ENCODE data around the gene ARHGAP11A. TPM values are rescaled to one million over a fixed set of nuclear protein-coding genes. Genes with fewer than 3 reads are reported as not detected.
"Not testable (repeated sequence)": the region's sequence is repeated elsewhere in the genome, so short reads cannot be mapped to it uniquely, and the experiment has no call there.

ARHGAP11A gene
- 102 TPM for total RNA-seq (2021; ENCODE audit: unreplicated experiment)
- polyA plus RNA-seq (2012) = 43.8 and 48.6 TPM in 2 replicates
- percentile 95 among the genes with signal in this experiment for Bru-seq, nascent RNA
- percentile 96 among the genes with signal in this experiment for BruChase-seq, experiment 1, labeled RNA remaining after a 6-hour chase
- percentile 96 among the genes with signal in this experiment for BruChase-seq, experiment 2, labeled RNA remaining after a 2-hour chase
- long read RNA-seq, full-length matches to known transcripts = 145 of 216 reads
- long read RNA-seq, partial matches to known transcripts = 15 of 216 reads
- long read RNA-seq, other reads (novel, unspliced or antisense) = 56 of 216 reads

- H3K9ac ChIP-seq (ENCODE audit: low read length) = peak within 1 kb of the TSS; percentile 86
- DNase-seq (ENCODE audit: low read depth, low spot score) (peak; percentile 92), ATAC-seq (peak; percentile 86)
- H3K27me3 ChIP-seq (ENCODE audit: insufficient read depth, low read length); CTCF ChIA-PET; POLR2A ChIA-PET; H4K20me1 ChIP-seq (ENCODE audit: insufficient read depth); H3K9me3 ChIP-seq (ENCODE audit: control insufficient read depth in 1 of 2, insufficient read depth in 1 of 2, low read depth in 1 of 2, low read length in 2 of 2); H2AFZ ChIP-seq (ENCODE audit: low read depth, low read length, poor library complexity, severe bottlenecking); intact Hi-C loops (cut with micrococcal nuclease); BruUV-seq (replicated peaks); RAD21 ChIA-PET (ENCODE audit: low non-redundant PET in 1 of 2, low total read pairs in 2 of 2, uncharacterized antibody in 2 of 2, unreplicated experiment in 2 of 2); H3K36me3 ChIP-seq (ENCODE audit: control insufficient read depth in 1 of 2, insufficient read depth in 2 of 2, low read length in 2 of 2); H3K9me2 ChIP-seq (ENCODE audit: insufficient read depth); H3K4me1 ChIP-seq (ENCODE audit: control insufficient read depth in 1 of 2, insufficient read depth in 2 of 2, low read length in 2 of 2): not testable (repeated sequence)
- peak within 1 kb of the TSS; percentile 67 for H3K4me2 ChIP-seq (ENCODE audit: low read length)
- peak; percentile 63 for TF ChIP-seq CEBPB (IDR thresholded peaks at IDR 0.05; ENCODE audit: low read depth)
- peak; percentile 46; the same call in 1 of the 2 replicates for TF ChIP-seq SP1 (IDR thresholded peaks at IDR 0.05; ENCODE audit: low read depth)
- peak; percentile 22; the same call in 1 of the 2 replicates for TF ChIP-seq ELF1 (IDR thresholded peaks at IDR 0.05; ENCODE audit: borderline replicate concordance, low read depth)
- peak; percentile 44 for TF ChIP-seq POLR2A (IDR thresholded peaks at IDR 0.05; ENCODE audit: borderline replicate concordance, extremely low read depth, insufficient read depth, insufficient read length)
- TF ChIP-seq, protein P1, sequence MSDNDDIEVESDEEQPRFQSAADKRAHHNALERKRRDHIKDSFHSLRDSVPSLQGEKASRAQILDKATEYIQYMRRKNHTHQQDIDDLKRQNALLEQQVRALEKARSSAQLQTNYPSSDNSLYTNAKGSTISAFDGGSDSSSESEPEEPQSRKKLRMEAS (IDR thresholded peaks at IDR 0.05) = peak; percentile 66
- H3K79me2 ChIP-seq (ENCODE audit: insufficient read depth, low read length) = peaks cover 50% of the 10 kb centered on the region
- peak within 1 kb of the TSS; percentile 89 for H3K27ac ChIP-seq (ENCODE audit: low read depth, low read length)
- H3K4me3 ChIP-seq (replicated peaks in 1 of 2; ENCODE audit: low read depth in 1 of 2, low read length in 2 of 2) = peak within 1 kb of the TSS; percentile 76
Observed at GRCh38 chr15:32615051-32615870, at the start of gene ARHGAP11A. Gene ARHGAP11A (plus strand): TSS chr15:32615504. CDS start chr15:32616212, 708 bp downstream.

DNA sequence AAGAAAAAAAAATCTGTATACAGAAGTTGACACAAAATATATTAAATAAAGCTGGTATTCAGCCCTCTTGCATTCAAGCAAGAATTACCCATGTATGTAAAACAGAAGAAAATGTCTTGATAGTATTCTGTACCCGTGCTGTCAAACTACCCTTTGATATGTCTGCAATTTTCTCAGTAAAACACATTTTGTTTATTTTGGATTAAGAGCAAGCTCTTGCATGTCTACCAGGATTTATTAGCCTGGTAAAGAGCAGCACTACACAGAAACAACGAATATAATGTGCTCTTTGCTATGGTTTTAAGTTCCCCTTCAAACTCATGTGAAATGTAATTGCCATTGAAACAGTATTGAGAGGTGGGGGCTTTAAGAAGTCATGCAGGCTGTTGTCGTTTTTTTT, 46.3 kb upstream of the ARHGAP11A start:
- RAD21 ChIA-PET (ENCODE audit: low non-redundant PET in 1 of 2, low total read pairs in 2 of 2, uncharacterized antibody in 2 of 2, unreplicated experiment in 2 of 2); DNase-seq (ENCODE audit: low read depth, low spot score); POLR2A ChIA-PET; H3K9me2 ChIP-seq (ENCODE audit: insufficient read depth); H3K9ac ChIP-seq (ENCODE audit: low read length); ATAC-seq; H2AFZ ChIP-seq (ENCODE audit: low read depth, low read length, poor library complexity, severe bottlenecking); intact Hi-C loops (cut with micrococcal nuclease); BruUV-seq (replicated peaks); H3K27me3 ChIP-seq (ENCODE audit: insufficient read depth, low read length); H3K4me2 ChIP-seq (ENCODE audit: low read length); H3K36me3 ChIP-seq (ENCODE audit: control insufficient read depth in 1 of 2, insufficient read depth in 2 of 2, low read length in 2 of 2); H3K9me3 ChIP-seq (ENCODE audit: control insufficient read depth in 1 of 2, insufficient read depth in 1 of 2, low read depth in 1 of 2, low read length in 2 of 2); H3K4me1 ChIP-seq (ENCODE audit: control insufficient read depth in 1 of 2, insufficient read depth in 2 of 2, low read length in 2 of 2); H3K27ac ChIP-seq (ENCODE audit: low read depth, low read length); CTCF ChIA-PET; H3K4me3 ChIP-seq (replicated peaks in 1 of 2; ENCODE audit: low read depth in 1 of 2, low read length in 2 of 2); H3K79me2 ChIP-seq (ENCODE audit: insufficient read depth, low read length); H4K20me1 ChIP-seq (ENCODE audit: insufficient read depth): not testable (repeated sequence)

DNA sequence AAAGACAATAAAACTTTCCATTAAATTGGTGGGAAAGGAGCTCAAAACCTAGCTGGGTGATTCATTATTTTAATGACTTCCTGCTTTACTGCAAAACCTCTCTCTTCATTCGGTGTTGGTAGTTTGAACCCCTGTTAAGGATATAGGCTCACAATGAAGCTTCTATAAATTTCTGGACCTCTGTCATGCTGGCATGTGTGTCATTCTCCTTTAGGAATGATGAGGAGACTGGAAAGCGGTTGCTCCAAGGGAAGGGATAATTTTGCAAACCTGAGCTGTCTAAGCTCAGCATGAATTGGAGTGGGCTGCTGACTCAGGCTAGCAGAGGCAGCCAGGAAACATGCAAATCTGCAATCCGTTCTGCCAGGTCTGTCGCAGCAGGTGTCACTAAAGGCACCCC, 36.8 kb upstream of the ARHGAP11A start:
- H3K27ac ChIP-seq (ENCODE audit: low read depth, low read length); H3K36me3 ChIP-seq (ENCODE audit: control insufficient read depth in 1 of 2, insufficient read depth in 2 of 2, low read length in 2 of 2); H3K4me2 ChIP-seq (ENCODE audit: low read length); H3K4me1 ChIP-seq (ENCODE audit: control insufficient read depth in 1 of 2, insufficient read depth in 2 of 2, low read length in 2 of 2); H3K9me2 ChIP-seq (ENCODE audit: insufficient read depth); CTCF ChIA-PET; BruUV-seq (replicated peaks); POLR2A ChIA-PET; H4K20me1 ChIP-seq (ENCODE audit: insufficient read depth); RAD21 ChIA-PET (ENCODE audit: low non-redundant PET in 1 of 2, low total read pairs in 2 of 2, uncharacterized antibody in 2 of 2, unreplicated experiment in 2 of 2); H3K79me2 ChIP-seq (ENCODE audit: insufficient read depth, low read length); H3K9ac ChIP-seq (ENCODE audit: low read length); intact Hi-C loops (cut with micrococcal nuclease); H3K27me3 ChIP-seq (ENCODE audit: insufficient read depth, low read length); H2AFZ ChIP-seq (ENCODE audit: low read depth, low read length, poor library complexity, severe bottlenecking); H3K9me3 ChIP-seq (ENCODE audit: control insufficient read depth in 1 of 2, insufficient read depth in 1 of 2, low read depth in 1 of 2, low read length in 2 of 2); DNase-seq (ENCODE audit: low read depth, low spot score); ATAC-seq; H3K4me3 ChIP-seq (replicated peaks in 1 of 2; ENCODE audit: low read depth in 1 of 2, low read length in 2 of 2): not testable (repeated sequence)

- intact Hi-C loops (cut with micrococcal nuclease); POLR2A ChIA-PET; DNase-seq (ENCODE audit: low read depth, low spot score); H3K27me3 ChIP-seq (ENCODE audit: insufficient read depth, low read length); H3K9me3 ChIP-seq (ENCODE audit: control insufficient read depth in 1 of 2, insufficient read depth in 1 of 2, low read depth in 1 of 2, low read length in 2 of 2); ATAC-seq; H3K79me2 ChIP-seq (ENCODE audit: insufficient read depth, low read length); H3K27ac ChIP-seq (ENCODE audit: low read depth, low read length); BruUV-seq (replicated peaks); H2AFZ ChIP-seq (ENCODE audit: low read depth, low read length, poor library complexity, severe bottlenecking); H3K4me3 ChIP-seq (replicated peaks in 1 of 2; ENCODE audit: low read depth in 1 of 2, low read length in 2 of 2); H3K9me2 ChIP-seq (ENCODE audit: insufficient read depth); RAD21 ChIA-PET (ENCODE audit: low non-redundant PET in 1 of 2, low total read pairs in 2 of 2, uncharacterized antibody in 2 of 2, unreplicated experiment in 2 of 2); CTCF ChIA-PET; H3K4me1 ChIP-seq (ENCODE audit: control insufficient read depth in 1 of 2, insufficient read depth in 2 of 2, low read length in 2 of 2); H3K9ac ChIP-seq (ENCODE audit: low read length); H3K36me3 ChIP-seq (ENCODE audit: control insufficient read depth in 1 of 2, insufficient read depth in 2 of 2, low read length in 2 of 2); H4K20me1 ChIP-seq (ENCODE audit: insufficient read depth); H3K4me2 ChIP-seq (ENCODE audit: low read length): not testable (repeated sequence)
Observed at GRCh38 chr15:32585844-32586243, 29.5 kb upstream of the ARHGAP11A start.

Measured in HCT116 (cell line).